GM18519 (cell line): ENCODE data around the gene SPON1.
"Not testable (repeated sequence)": the region's sequence is repeated elsewhere in the genome, so short reads cannot be mapped to it uniquely, and the experiment has no call there.

Source experiments
- ATAC-seq: cut with Tn5 transposase; IDR thresholded peaks from one replicate; pipeline ENCODE4 v1.9.1; 2021; ENCODE audit warnings: mild to moderate bottlenecking, moderate library complexity; ENCODE audit not compliant: unreplicated experiment, low FRiP score

Gene SPON1

DNA sequence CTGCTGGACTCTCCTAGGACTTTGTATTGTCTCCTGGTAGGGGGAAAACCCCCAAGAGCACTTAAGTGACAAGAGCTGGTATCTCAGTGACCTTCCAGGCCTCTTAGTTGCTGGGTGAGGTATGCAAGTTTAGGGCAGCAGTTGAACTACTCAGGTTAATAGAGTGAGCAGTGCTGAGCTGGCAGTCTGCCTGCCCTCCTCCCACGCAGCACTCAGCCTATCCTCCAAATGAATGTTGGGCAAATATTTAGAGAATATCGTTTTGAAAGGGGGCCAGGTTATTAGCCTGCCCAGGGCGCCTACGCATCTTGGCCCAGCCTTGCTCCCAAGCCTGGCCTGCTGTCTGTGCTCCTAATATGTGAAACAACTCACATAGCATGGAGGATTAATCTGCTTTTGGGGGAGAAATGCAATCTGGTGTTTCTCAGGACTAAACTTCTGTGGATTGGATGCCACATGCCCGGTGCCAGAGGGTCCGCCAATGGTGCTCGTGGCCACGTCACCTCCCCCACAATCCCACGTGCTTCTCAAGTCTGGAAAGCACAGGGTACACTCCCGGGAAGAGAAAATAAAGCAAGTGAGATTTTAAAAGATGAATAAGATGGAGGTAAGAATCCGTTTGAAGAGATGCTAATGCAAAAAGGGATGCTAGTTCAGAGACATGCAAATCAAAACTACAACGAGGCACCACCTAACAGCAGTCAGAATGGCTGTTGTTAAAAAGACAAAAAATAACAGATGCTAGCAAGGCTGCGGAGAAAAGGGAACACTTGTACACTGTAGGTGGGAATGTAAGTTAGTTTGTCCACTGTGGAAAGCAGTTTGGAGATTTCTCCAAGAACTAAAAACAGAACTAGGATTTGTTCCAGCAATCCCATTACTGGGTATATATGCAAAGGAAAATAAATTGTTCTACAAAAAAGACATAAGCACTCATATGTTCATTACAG, 67.7 kb downstream of the SPON1 start:
- ATAC-seq, result no peak

DNA sequence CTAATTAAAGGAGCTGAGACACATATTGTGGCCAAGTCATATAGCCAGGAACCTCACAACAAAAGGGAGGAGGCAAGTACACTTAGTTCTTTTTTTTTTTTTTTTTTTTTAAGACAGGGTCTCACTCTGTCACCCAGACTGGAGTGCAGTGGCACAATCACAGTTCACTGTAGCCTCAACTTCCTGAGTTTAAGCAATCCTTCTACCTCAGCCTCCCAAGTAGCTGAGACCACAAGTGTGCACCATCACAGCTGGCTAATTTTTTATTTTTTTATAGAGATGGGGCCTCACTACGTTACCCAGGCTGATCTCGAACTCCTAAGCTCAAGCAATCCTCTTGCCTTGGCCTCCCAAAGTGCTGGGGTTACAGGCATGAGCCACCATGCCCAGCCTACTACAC, 73.0 kb downstream of the SPON1 start:
- not testable (repeated sequence) for ATAC-seq

DNA sequence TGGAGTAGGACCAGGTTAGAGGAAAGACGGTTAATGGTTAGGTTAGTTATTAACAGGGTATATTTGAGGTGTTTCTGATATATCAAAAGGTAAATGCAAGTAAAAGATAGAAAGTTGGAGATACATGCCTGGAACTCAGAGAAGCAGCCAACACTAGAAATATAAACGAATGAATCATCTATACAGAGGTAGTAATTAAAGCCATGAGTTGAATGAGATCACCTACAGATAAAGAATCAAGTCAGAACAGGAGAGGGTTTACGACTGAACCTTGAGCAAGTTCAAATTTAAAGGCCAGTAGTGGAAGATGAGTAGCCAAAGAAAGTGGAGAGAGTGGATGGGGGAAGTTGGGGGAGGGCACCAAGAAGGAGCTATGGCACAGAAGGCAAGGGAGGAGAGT, 73.9 kb downstream of the SPON1 start:
- no peak for ATAC-seq

DNA sequence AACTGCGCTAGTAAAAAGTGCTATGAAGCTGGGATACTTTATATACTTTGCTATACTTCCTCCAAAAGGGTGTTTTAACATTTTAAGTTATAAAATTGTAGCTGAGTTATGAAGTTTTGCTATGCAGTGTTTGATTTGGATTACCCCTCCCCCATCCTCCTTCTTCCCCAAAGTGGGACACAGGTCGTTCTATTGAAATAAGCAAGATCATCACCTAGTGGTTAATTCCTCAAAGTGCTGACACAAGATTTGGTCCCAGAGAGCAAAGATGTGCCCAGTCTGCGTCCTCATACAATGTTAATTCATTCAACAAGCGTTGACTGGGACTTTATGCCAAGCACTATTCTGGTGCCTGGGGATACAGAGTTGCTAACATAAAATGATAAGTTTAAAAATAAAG, 78.5 kb downstream of the SPON1 start:
- ATAC-seq, result no peak

DNA sequence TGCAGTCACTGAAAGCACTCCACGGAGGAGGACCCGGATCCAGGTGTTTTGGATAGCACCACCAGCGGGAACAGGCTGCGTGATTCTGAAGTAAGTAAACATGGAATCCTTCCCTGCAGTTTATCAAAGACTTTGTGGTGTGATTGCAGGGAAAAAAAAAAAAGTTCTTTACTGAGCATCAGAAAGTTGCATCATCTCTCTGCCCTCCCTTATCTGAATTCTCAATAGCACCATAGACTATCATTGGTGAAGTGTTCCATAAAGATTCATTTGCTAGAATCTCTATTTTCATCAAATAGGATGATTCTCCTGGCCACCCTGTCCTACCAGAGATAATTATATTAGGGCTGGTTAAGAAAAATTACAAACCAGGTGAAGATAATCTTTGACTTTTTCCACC, 79.0 kb downstream of the SPON1 start:
- no peak for ATAC-seq

DNA sequence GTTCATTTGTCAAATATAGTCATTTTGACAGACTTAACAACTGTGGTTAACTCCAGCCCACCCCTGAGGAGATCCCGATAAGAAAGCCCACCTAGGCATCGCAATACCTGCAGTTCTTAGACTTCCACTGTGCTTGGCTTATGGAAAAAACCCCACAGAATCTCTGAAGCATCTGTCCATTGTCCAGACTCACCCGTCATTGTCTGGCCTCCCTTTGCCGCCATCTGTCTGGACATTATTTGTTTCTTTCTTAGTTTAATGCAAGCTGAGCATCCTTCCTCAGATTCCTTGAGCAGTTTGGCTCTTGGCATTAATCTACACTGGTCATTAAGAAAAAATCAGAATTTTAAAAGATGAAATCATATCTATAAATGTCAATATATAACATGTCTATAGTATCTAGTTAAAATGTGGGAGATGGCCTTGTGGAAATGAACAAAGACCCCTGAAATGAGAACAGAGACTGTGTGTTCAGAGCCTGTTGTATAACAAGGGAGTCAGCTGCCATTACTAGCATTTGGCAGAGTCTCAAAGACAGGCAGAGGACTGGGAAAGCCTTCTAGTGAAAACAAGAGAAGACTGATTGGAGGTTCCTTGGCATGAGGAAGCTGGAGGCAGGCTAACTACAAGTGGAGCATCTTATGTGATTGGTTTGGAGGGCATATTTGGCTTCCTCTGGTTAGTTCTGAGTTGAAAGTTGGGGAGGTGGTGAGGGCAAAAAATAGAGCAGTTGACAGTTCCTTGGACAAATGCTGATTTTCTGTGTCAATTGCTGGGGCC, 80.4 kb downstream of the SPON1 start:
- no peak for ATAC-seq

DNA sequence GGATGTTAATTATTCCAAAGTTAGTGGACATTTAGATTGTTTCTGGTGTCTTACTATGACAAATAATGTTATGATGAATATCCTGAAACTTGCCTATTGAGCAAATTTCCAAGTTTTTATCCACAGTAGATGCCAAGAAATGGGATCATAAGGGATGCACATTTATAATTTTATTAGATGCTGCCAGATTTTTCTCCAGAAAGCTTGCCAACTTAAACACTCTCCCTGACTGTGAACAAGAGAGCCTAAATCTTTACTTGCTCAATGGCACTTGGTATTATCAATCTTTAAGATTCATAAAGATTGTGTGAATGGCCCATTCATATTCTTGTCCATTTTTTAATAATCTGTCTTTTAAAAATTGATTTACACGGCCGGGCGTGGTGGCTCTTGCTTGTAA, 82.4 kb downstream of the SPON1 start:
- ATAC-seq, result no peak

DNA sequence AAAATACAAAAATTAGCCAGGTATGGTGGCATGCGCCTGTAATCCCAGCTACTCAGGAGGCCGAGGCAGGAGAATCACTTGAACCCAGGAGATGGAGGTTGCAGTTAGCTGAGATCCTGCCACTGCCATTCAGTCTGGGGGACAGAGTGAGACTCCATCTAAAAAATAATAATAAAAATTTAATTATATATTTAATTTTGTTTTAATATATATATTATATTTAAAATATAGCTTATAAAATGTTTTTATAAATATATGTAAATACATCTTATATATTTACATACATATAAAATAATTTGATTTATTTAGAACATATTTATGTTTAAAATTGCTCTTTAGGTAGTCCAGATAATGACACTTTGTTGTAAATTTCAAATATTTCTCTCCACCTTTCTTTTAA, 82.9 kb downstream of the SPON1 start:
- no peak for ATAC-seq

DNA sequence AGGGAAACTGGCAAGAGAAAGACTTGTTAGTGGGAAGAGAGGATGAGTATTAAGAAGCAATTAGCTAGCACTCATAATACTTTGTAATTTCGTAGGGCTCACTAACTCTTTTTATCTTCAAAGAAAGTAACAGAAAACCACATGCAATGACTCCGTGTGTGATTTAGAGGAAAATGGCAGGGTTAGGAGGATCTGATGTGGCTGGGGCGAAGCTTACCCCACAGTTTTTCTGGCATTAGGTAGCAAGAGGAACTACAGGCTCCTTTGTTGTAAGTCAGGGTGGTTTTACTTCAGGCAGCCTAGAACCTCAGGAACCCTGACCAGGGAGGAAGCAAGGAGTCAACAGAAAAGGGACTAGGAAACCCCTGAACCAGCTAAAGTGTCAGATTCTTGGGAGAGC, 89.7 kb downstream of the SPON1 start:
- ATAC-seq, result no peak

DNA sequence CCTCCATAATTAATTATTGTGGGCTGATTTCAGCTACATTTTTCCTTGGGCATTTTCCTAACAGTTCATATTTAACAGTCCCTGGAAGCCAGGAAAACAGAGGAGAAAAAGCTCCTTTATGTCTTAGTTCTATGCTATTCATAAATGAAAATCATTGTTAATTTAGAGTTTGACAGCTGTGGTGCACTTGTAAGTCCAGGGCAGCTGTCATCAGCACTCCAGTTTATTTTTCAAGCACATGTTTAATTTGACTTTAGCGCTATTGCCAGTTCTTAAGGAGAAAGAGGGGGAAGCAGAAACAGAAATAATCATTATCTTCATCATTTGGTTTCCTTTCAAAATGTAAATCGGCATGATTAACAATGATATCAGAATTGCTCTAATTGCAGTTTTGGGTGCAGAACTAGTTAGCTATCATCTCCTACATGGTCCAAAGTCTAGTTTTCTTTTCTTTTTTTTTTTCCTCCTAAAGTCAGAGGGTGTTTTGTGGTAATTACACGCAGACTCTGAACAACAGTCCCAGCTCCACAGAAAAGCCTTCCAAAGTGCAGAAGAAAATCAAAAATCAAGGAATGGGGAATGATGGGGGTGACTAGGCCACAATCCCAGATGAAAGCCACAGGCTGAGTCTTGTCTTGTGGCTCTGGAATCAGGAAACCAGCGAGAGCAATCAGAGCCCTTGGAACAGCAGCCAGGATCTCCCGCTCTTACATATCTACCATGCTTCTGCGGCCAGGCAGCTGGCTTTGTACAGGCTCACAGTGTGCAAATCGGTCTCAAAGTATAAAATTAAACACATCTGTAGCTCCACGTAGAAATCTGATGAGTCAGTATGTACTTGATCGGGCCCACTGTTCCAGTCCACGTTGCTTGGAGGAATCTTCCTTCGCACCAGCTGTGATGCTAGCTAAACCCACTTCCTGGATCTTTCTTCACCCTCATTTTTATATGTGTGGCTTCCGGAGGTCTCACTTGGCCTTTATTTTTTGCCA, 91.9 kb downstream of the SPON1 start:
- ATAC-seq, result no peak

DNA sequence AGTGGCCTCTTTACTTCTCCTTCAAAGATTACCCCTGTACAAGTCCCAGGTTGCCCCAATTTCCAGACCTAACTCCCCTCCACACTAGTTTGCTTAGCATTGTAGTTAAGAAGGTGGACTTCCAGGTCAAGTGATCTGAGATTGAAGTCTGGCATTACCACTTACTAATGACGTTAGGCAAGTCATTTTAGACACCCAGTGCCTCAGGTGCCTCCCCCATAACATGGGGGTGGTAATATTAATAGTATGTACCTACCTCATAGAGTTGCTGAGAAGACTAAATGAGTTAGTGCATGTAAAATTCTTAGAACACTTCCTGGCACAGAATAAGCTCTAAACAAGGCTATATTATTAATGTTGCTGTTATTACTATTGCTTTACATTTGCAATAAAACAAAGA, 93.4 kb downstream of the SPON1 start:
- ATAC-seq, result no peak

DNA sequence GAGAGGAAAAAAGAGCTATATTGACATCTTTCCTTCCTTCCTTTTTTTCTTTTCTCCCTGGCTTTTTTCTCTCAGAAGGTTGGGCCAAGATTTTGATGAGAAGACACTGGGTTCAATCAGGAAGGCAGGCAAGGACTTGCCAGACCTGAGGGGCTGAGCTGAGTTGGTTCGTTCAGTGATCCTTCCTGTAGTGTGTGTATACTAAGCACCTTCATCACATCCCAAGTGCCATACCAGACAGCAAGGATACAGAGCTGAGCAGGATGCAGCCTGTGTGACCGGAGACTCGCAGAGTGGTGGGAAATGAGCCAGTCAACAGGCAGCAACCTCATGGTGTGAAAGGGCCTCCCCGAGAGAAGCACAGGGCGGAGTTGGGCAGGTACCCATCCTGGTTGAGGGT, 95.5 kb downstream of the SPON1 start:
- no peak for ATAC-seq

DNA sequence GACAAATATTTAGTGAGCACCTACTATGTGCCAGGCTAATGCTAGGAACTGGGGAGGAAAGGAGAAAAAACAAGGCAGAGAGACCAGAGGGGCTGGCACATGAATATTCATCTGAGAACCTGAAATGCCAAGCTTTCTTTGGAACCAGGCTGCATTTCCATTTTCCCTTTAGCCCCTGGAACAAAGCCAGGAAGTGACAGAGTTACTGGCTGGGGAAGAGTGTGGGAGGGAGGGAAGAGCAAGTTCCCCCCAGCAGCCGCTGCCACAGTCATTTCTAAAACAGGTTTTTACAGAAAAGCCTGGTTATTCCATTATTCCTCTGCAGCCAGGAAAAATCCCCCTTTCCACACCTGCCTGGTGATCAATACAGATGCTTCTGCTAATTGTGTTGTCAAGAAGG, 97.0 kb downstream of the SPON1 start:
- ATAC-seq, result no peak

DNA sequence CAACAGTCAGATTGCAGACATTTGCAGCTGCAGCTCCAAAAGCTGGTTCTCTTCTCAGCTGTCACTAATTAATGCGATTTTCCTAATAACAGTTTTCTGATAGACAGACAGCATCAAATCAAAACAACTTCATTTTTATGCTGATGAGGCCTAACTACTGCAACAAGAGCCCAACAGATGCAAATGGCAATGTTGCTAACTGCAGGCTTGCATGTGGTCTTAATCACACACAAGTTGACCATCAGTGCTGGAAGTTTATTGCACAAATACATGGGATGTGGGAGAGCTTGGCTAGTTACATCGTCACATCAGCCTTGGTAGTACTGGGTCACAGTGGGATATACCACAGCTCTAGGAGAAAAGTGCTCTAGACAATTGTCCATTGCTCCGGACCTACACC, 99.2 kb downstream of the SPON1 start:
- ATAC-seq, result no peak

DNA sequence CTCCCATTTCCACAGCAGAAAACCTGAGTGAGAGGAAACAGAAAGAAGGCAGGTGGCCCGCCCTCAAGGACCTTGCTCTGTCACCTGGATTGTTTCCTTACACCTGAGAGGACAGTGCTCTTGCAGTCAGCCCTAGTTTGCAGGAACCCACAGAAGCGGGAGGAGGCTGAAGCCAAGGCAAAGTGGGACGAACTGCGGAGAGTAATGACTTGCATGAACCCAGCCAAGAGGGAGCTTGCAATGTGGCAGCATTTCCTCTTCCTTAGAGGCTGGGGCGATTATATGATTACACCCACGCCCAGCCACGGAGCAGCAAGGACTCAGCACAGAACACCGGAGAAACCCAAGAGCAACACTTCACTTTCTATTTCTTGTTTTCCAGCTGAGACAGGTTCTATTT, 102.6 kb downstream of the SPON1 start:
- ATAC-seq, result no peak

DNA sequence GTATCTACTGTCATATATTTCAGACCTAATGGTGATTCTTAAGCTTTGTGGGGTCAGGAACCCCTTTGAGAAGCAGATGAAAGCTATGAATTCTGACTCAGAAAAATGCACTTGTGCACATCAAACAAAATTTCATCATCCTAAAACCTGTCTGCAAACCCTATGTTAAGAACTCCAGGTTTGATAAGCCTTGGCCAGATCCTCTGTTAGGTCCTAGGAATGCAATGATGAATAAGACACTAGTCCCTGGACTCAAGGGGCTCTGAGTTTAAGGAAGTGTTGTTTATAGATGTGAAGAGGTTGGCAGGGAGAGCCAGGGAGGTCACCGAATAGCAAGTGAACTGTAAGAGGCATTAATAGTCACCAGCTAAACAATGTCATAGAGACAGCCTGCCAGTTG, 103.2 kb downstream of the SPON1 start:
- ATAC-seq, result no peak

DNA sequence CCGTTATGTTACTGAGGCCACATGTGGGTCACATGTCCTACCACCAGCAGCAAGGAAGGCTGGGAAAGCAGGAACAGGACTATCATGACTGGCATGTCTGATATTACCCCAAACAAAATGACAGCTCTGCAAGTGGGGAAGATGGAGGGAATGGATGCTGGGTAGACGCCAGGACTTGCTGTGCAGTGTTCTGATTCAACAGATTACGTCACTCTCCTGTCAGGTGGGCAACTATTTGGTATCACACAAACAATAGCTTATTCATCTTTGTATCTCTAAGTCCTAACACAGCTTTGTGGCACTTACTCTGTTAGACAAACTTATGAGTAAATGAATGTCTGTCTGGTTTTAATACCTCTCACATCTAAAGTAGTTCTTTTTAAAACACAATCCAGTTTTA, 105.2 kb downstream of the SPON1 start:
- ATAC-seq, result no peak

DNA sequence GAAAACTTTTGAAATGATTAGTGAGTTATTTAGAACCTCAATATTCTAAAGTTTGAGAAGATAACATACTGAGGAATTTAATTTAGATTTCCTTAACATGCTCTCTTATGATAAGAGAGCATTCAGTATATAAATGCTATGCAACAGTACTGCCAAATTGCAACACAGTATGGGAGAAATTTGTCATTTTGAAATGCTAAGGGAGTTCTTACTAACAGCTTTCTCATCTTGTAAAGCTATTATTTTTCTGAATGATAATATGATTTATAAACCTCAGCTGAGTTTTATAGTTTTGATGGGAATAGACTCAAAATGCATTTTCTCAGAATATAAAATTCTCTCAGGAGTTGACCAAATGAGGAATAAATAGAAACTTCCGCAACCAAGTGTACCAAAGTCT, 108.4 kb downstream of the SPON1 start:
- ATAC-seq, result no peak

DNA sequence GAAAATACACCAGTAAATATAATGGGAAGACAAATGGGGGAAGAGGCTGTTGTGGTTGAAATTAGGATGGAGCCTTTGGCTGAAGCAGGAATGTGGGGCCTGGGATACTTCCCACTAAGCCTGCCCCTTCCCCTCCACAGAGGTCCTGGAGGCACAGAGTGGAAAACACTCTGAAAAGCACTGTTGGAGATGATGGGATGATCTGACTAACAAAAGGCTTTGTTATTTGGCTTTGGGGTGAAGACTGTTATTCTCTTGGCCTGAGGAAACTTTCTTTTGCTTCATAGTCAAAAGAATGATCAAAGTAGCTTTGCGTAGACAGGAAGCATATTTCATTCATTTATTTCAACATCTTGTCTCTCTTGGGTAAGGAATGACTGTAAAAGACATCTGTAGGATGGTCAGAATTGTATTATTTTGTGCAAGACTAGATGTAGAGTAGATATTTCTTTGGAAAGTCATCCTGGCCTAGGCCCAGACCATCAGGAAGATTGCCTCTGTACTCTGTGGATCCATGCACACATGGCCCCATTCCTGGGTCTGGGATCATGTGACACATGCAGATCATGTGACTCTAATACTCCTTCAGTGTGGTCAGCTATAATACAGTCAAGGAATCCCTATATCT, 111.4 kb downstream of the SPON1 start:
- ATAC-seq, result no peak
